NCI-H510A (cell line): ENCODE measurements around the gene UEVLD.

Source experiments
- DNase-seq: peaks from one replicate; lab custom pipeline; 2025; lab: John Stamatoyannopoulos, UW

Gene UEVLD

DNA sequence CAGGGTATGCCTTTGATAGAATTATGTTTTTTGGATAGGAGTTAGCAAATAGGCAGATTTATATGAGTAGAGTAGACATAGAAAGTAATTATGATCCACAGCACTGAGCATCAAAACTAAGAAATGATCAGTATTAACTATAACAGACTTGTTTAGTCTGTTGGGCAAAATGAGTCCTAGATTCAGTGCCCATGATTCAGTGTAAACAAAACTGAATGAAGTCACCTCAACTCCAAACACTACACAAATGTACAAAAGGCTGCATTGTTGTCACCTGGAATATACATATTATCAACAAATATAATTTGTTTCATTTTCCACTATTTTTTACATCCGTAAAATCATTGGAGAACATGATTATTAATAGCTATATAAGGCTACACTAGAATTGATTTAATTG, 6.7 kb downstream of the UEVLD start:
- no peak for DNase-seq

GRCh38 chr11:18580113-18580766, 8.3 kb downstream of the UEVLD start:
- DNase-seq, result no peak

DNA sequence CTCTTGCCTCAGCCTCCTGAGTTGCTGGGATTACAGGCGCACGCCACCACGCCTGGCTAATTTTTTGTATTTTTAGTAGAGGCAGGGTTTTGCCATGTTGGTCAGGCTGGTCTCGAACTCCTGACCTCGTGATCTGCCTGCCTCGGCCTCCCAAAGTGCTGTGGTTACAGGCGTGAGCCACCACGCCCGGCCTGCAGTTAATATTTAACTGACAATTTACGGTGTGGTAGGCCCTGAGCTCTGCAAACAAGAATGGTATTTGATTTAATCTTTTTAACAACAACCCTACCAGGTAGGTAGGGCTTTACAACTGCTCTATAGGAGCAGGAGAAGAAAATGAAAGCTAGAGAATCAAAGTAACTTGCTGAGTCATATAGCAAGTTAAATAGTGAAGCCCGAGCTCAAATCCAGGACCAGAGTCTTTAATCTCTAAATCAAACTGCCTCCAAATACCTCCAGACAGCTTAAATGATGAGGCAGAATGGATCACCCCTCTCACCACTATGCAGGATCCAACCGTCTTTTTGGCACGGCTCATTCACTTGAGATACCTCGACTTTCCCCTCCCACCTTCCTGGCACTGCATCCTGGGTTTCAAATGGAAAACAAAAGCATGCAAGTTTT, 9.4 kb downstream of the UEVLD start:
- DNase-seq, result no peak

DNA sequence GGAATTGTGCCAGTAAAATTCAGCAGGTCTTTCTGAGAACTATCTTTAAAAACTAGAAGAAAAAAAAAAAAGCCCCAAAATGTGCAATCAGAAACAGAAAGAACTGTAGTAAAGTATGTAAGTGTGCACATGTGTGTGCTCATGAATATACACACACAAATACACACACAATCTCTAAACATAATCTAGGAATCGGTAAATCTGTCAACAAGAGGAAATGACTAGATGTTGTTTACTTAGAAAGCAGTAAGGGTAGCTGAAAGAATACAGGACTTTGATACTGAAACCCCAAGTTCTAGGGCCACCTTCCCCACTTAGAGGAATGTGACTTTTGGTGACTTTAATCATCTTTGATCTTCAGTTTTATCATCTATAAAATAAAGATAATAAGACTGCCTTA, 13.2 kb downstream of the UEVLD start:
- DNase-seq, result no peak

DNA sequence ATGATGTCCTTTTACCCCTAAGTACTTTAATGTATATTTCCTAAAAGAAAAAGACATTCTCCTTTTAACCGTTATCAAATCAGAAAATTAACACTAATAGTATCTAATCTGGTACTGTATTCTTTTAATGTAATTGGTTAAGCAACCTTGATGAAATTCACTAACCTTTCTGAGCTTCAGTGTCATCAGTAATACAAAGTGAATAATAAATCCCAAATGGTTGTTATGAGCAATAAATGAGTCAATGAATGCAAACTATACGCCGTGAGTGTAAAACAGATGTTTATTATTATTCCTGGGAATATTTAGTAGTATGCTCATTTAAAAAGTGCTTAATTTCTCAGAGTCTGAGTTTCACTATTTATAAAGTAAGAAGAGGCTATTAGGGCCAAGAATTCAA, 21.5 kb downstream of the UEVLD start:
- no peak for DNase-seq

- no peak for DNase-seq
Measured at GRCh38 chr11:18566406-18566805, 22.1 kb downstream of the UEVLD start.

DNA sequence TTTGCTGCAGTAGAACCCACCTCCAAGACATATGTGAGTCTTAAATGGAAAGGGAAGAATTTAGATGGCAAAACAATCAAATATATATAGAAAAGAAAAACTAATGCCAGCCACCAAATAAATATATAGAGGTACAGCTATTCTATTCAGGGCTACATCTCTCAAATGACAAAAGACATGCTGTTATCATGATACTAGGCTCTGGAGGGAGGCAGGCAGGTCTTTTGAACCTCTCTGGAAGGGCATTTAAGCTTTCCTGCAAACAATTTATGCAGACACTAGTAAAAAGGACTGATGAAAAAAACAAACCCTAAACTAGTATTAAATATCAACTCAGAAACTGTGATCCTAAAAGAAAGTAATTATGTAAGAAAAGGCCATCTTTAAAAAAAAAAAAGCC, 24.4 kb downstream of the UEVLD start:
- DNase-seq, result no peak

DNA sequence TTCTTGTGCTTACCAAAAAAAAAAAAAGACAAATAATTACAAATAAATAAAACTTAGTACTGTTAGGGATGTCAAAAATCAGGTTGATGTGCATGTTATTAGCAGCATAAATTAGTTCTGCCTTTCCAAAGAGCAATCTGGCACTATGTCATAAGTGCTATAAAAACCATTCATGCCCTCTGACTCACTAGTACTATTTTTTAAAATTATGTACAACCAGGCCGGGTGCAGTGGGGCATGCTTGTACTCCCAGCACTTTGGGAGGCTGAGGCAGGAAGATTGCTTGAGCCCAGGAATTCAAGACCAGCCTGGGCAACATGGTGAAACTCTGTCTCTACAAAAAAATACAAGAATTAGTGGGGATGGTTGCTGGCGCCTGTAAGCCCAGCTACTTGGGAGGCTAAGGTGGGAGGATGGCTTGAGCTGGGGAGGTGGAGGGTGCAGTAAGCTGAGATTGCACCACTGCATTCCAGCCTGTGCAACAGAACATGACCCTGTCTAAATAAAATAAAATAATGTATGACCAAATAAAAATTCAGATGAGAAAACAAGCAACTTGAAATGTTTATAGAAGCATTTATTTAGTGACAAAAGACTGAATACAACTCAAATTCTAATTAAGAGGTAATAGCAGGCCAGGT, 25.3 kb downstream of the UEVLD start:
- no peak for DNase-seq

DNA sequence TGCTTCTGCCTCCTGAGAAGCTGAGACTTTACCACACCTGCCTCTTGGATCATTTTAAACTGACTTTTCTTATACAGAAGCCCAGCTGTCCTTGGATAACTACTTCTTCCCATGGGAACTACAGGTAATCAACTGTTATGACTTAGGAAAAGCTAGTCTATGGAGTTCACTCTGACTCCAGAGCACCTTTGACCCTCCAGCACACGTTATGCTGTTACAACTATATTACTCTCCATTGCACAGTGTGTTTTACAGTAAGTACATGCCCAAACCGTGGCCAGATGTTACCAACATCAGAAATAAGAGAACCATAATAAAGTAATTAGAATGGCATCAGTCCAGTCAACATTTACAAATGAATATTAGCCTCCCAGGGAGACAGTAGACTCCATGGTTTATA, 40.5 kb downstream of the UEVLD start:
- DNase-seq, result no peak

DNA sequence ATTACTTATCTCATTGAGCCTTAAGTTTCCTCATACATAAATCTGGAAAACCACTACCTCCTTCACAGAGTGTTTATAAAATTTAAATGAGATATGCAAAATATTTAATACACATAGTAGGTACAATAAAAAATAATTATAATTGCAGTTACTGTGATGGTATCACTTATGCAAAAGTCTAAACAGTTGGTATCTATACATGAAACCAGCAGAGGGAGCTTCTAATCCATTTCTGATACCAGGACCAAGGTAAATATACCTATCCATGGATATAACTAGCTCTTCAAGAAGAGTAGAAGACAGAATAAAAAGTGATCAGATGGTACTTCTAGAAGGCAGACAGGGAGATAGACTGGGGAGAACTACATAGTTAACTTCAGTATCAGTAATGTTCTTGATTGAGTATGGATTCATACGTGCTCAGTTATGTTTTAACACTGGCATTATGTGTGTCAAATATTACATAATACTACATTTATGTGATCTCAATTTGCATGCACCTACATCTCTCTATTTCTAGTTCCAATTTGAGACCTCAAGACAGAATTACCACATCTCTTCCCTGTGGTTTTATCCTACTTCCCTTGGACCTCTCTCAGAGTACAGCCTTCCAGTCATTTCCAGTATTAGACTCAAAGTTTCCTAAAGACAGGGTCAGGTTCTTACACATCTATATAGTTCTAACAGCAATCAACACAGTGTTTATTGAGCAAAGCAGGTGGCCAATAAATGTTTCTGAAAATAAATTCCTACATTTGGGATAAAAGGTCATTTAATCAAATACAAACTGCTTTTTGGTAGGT, 48.1 kb downstream of the UEVLD start:
- DNase-seq, result no peak

DNA sequence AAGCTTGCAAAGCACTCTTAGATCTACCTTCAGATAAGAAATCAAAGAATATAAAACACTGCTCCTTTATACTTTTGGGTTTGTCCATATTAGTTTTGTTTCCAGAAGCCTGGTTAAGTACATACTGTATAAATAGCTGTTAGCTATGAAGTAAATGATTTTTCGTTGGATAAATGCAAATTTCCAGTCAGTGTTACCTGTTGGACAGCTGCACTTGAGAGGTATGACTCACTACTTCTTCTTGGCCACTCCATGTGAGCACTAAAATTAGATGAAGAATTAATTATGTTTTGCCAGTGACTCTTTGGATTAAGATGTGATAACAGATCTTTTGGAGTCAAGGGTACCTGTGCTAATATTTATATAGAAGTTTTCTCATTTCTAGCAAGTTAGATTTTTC, 52.3 kb downstream of the UEVLD start:
- DNase-seq, result no peak

DNA sequence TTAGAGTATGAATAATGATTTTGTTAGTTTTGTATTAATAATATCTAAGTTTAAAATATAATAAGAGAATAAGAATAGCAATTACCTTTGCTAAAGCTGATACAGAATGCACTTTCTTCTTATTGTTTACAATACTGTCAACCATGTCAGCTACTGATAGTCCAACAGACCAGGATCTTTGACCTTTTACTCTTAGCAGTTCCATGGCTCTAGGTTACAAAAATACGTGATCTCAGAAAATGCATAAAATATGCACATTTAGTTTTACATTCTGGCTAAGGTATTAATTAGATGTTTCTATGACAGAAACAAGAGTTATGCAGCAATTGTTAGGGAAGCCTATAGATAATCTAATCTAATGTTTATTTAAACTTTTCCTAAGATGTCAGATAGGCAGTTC, 54.3 kb downstream of the UEVLD start:
- DNase-seq, result no peak

DNA sequence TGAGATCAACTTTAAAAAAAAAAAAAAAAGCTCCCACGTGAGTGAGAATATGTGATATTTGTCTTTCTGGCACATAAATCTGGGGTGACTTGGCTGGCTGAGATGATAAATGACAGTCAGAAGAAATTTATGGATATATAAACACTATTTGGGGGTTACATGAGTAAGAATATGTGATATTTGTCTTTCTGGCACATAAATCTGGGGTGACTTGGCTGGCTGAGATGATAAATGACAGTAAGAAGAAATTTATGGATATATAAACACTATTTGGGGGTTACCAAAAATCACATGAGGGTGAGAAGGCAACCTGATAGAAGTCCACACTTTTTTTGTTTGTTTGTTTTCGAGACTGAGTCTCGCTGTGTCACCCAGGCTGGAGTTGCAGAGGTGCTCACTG, 55.2 kb downstream of the UEVLD start:
- no peak for DNase-seq

DNA sequence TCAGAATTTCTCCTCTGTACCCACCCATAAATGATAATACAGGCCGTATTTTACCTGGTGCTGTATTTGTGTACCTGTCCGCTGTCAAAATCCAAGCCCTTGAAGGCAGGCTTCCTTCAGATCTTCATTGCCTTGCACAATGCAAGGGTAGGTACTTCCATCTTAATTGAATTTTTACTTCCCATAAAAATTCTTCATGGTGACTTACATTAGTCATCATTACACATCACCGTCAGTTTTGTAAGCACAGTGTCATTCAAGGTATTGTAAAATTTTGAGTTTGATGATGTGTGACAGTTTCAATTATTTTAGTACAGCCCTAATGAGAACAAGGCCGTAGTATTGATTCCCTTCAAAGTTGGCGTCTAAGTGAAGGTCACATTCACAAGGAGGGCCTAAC, 61.0 kb downstream of the UEVLD start:
- no peak for DNase-seq

- DNase-seq, result peak; percentile 56
Measured at GRCh38 chr11:18526521-18527296, 61.8 kb downstream of the UEVLD start, which contains the start of gene TSG101. TSG101 (minus strand) TSS chr11:18526942; CDS start chr11:18526816, 126 bp downstream.

GRCh38 chr11:18526130-18526520, 62.4 kb downstream of the UEVLD start:
- DNase-seq, result no peak

- no peak for DNase-seq
Measured at GRCh38 chr11:18524248-18524647, 64.3 kb downstream of the UEVLD start.

GRCh38 chr11:18523084-18523483, 65.5 kb downstream of the UEVLD start:
- no peak for DNase-seq

- DNase-seq, result no peak
Measured at GRCh38 chr11:18522388-18522787, 66.1 kb downstream of the UEVLD start.

DNA sequence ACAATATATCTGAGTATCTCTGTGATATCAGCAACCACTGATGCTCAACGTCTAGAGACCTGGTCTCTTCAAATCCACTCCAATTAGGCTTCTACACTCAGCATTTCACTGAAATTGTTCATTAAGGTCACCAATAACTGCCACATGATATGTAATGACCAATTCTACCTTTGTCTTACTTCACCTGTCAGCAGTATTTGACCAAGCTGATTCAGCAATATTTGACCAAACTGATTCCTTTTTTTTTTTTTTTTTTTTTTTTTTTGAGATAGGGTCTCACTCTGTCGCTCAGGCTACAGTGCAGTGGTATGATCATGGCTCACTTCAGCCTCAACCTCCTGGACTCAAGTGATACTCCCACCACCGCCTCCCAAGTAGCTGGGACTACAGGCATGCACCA, 67.4 kb downstream of the UEVLD start:
- no peak for DNase-seq

DNA sequence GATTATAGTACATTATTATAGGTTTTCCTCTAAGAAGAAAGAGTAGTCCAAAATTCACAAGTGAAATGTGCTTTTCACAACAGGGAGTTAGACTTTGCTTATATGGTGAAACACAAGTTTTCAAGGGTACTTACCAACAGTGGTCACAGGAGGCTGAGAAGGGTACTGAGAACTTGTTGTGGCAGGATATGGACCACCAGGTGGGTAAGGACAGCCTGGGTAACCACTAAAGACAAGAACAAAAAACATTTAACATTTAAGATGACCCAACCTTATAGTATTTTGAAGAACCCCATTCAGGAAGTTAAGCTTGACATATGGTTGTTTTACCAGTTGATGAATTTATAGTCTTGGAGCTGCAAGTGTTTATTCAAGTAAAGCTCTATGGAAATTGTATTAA, 86.2 kb downstream of the UEVLD start:
- no peak for DNase-seq

DNA sequence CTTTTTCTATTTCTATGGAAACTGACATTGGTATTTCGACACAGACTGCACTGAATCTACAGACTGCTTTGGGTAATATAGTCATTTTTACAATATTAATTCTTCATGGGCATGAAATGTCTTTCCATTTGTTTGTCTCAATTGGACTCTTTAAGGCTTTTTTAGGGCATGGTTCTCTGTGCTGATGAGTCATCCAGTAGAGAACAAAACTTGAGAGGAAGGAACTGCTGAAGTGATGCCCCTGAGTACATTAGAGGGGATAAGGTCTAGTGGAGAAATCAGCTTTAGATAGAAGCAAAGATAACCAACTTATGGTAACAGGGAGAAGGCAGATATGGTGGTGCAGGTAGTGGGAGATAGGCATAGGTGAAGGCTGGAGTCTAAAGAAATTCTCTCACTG, 86.9 kb downstream of the UEVLD start:
- no peak for DNase-seq
